Activated CD8-positive, alpha-beta T cell treated with anti-CD3 and anti-CD28 coated beads, Interleukin-2, amount 10 ng/mL, durations not matched to agents 7 days and 5 days (primary cell): ENCODE measurements around the gene SMIM36. TPM values are rescaled to one million over a fixed set of nuclear protein-coding genes. Genes with fewer than 3 reads are reported as not detected.

Source experiments
- ATAC-seq: fragments of 150-1000 bp; cut with Tn5 transposase; one replicate; pipeline ENCODE4 v1.10.0; 2021; ENCODE audit warnings: moderate library complexity
- CTCF ChIA-PET: fragments of 350-600 bp; sonication (Branson Sonifier 250); formaldehyde crosslinking; loops from one replicate; lab custom pipeline; 2021; ENCODE audit warnings: antibody characterized with exemption; lab: Charles Lee
- POLR2A ChIA-PET: fragments of 350-600 bp; sonication (Branson Sonifier 250); formaldehyde crosslinking; loops from one replicate; lab custom pipeline; 2021; ENCODE audit warnings: antibody characterized with exemption; lab: Charles Lee
- DNase-seq: peaks from one replicate; pipeline ENCODE4 v3.0.0-alpha.2; 2020
- H3K27ac Mint-ChIP-seq: one replicate; pipeline ENCODE4 v1.8.0; 2021; ENCODE audit warnings: mild to moderate bottlenecking, mixed read lengths
- H3K27me3 Mint-ChIP-seq: one replicate; pipeline ENCODE4 v1.8.0; 2021; ENCODE audit warnings: low read depth, mixed read lengths
- H3K36me3 Mint-ChIP-seq: one replicate; pipeline ENCODE4 v1.8.0; 2021; ENCODE audit warnings: low read depth, mixed read lengths
- H3K4me1 Mint-ChIP-seq: one replicate; pipeline ENCODE4 v1.8.0; 2021; ENCODE audit warnings: low read depth, mixed read lengths
- H3K4me3 Mint-ChIP-seq: one replicate; pipeline ENCODE4 v1.8.0; 2021; ENCODE audit warnings: mild to moderate bottlenecking, mixed read lengths
- H3K9me3 Mint-ChIP-seq: one replicate; pipeline ENCODE4 v1.8.0; 2022; ENCODE audit warnings: mixed read lengths; ENCODE audit not compliant: insufficient read depth
- total RNA-seq, 2 experiments: library from RNA; stranded (reverse); gene quantifications; one replicate each; pipeline ENCODE4 v1.2.3, GENCODE V29; 2021

SMIM36 gene
- not detected for total RNA-seq

DNA sequence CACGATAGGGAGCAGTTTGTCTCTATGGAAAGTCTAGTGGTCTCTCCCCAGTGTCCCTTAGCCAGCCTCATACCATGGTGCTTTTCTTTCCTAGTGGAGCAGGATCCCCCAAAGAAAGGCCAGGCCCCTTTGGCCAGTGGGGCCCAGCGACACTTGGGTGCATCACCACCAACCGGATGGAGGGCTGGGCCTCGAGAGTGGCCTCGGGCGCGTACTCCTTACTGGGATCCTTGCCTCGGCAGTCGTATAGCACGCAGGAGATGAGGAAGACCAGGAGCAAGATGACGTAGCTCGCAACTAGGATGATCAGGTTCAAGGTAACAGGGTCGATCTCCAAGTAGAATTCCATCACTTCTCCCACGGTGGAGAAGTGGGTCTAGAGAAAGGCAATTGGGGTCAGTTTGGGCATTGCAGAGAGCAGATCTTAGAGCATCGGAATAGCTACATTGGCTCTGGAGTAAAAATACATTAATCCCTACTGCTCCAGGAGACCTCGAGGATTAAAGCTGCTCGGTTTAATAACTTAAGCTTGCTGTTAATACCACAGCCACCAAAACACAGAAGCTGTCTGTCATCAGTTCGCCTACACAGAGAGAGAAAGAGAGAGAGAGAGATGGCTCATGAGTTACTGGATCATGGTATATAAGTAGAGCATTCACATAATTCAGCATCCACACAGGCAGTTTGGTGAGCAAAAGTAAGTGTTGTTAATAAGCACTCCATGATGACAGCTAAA, at the start of gene SMIM36:
Gene SMIM36 (minus strand): TSS at position 467 of the 736 bp plus-strand sequence.
- ChIA-PET CTCF (interaction anchor here (0.6 to 2.3 kb wide), 2 partner anchors 10 to 155 kb away, joined by 3 to 8 read pairs; no protein-coding TSS in a partner anchor), POLR2A (no interaction called here)
- no peaks in the 10 kb centered on the region for H3K36me3 Mint-ChIP-seq
- H3K4me3 Mint-ChIP-seq: no peak within 1 kb of the TSS
- no peak within 1 kb of the TSS for H3K27ac Mint-ChIP-seq
- H3K9me3 Mint-ChIP-seq: no peaks in the 10 kb centered on the region
- peaks cover 6% of the 10 kb centered on the region for H3K4me1 Mint-ChIP-seq
- H3K27me3 Mint-ChIP-seq: peaks cover 13% of the 10 kb centered on the region
- DNase-seq (no peak), ATAC-seq (no peak)

DNA sequence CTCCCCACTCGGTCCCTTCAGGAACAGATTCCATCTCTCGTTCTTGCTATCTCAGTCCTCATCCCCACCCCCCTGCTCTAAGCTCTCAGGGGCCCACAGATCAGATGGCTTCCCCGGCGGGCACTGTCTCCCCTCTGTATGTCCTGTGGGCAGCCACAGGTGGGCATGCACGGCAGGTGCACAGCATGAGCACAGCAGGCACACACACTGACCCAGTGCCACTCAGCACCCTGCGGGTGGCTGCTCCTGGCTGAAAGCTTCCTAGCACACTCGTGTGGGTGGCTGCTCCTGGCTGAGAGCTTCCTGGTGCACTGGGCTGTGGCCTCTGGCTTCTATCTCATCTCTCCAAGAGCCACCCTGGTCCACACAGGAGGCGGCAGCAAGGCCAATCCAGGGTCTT, 44.5 kb upstream of the SMIM36 start:
- ATAC-seq: no peak
- H3K36me3 Mint-ChIP-seq: no peaks in the 10 kb centered on the region

DNA sequence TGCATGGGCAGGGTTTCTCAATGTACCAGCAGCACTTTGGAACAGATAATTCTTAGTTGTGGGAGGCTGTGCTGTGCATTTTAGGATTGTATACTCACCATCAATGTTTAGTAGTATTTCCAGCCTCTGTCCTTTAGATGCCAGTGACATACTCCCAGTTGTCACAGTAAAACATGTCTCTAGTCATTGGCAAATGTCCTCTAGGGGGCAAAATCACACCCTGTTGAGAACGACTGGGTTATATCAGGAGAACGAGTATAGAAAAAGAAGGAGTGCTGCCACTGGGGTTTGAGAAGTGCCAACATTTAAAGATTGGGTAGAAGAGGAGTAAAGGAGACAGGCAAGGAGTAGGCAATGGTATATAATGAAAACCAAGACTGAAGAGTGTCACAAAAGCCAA, 37.9 kb upstream of the SMIM36 start:
- Mint-ChIP-seq H3K4me1 (no peaks in the 10 kb centered on the region), H3K27ac (no peak overlapping the region), H3K4me3 (no peak overlapping the region), H3K36me3 (no peaks in the 10 kb centered on the region), H3K9me3 (no peaks in the 10 kb centered on the region), H3K27me3 (peaks cover 14% of the 10 kb centered on the region)
- POLR2A ChIA-PET: no interaction called here
- DNase-seq: no peak
- ATAC-seq: no peak
- CTCF ChIA-PET: interaction anchor here (0.9 kb wide), 1 partner anchor 53 kb away, joined by 8 read pairs; no protein-coding TSS in a partner anchor

More for the DNA sequence above, 44.5 kb upstream of the SMIM36 start:
- Mint-ChIP-seq H3K27me3 (peaks cover 8% of the 10 kb centered on the region), H3K4me3 (no peak overlapping the region), H3K9me3 (no peaks in the 10 kb centered on the region), H3K4me1 (no peaks in the 10 kb centered on the region), H3K27ac (no peak overlapping the region)
- no peak for DNase-seq
- ChIA-PET CTCF (interaction anchor here (1.2 kb wide), 1 partner anchor 29 kb away, joined by 4 read pairs; no protein-coding TSS in a partner anchor), POLR2A (no interaction called here)

DNA sequence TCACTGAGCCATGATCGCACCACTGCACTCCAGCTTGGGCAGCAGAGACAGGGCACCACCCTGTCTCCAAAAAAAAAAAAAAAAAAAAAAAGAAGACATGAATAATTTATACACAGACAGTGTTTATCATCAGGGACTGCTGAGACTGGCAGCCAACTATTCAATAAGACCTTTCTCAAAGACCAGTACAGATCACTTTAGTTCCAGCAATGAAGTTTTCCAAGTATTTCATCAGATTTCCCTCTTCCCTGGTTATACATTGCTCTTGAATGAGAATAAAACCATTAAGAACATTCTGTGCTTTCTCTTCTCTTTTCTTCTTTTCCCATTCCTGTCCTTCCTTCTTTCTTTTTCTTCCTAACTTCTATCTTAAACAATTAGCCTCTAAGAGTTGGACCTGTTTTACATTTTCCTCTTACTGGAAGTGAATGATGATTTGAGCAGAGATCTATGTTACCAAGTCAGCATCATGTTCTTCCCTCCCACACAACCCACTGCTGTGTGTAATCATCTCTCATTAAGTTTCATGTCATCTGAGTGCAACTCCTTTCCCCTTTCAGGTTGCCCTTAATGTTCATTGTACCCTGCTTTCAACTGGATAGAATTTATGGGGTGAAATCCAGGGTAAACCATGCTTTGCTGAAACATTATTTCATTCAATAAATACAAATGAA, 35.9 kb upstream of the SMIM36 start:
- no peak for DNase-seq
- no peak overlapping the region for H3K4me3 Mint-ChIP-seq
- H3K27ac Mint-ChIP-seq: no peak overlapping the region
- CTCF ChIA-PET: interaction anchor here (1.4 kb wide), 1 partner anchor 471 kb away, joined by 4 read pairs; no protein-coding TSS in a partner anchor
- H3K36me3 Mint-ChIP-seq: no peaks in the 10 kb centered on the region
- ATAC-seq: no peak
- POLR2A ChIA-PET: no interaction called here
- no peaks in the 10 kb centered on the region for H3K4me1 Mint-ChIP-seq
- H3K9me3 Mint-ChIP-seq: no peaks in the 10 kb centered on the region
- peaks cover 15% of the 10 kb centered on the region for H3K27me3 Mint-ChIP-seq

DNA sequence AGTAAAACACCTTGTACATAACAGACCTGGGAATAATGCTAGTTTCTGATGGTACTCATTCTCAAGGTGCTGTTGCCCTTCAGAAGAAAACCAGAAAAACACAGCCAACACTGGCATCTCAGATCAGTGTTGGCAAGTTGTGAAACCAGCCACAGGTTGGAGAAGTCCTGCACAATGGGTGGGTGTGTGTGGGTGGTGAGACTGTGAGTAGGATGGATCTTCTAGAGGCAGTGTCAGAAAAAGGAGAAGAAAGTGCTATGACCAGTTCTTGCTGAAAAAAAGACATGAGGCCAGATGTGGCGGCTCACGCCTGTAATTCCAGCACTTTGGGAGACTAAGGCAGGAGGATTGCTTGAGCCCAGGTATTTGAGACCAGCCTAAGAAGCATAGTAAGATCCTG, 35.2 kb upstream of the SMIM36 start:
- POLR2A ChIA-PET: no interaction called here
- no peaks in the 10 kb centered on the region for H3K9me3 Mint-ChIP-seq

DNA sequence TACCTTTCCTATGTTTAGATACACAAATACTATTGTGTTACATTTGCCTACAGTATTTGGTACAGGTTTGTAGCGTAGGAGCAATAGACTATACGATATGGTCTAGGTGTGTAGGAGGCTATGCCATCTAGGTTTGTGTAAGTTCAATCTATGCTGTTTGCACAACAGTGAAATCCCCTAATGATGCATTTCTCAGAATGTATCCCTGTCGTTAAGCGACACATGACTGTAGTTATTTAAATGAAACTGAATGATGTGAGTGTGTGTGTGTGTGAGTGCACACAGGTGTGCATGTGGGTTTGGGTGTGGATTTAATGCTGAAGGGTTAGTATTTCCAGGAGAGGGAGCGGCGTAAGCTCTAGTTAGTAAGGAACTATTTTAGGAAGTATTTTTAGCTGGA, 34.6 kb upstream of the SMIM36 start:
- H3K4me3 Mint-ChIP-seq: no peak overlapping the region
- no peak for ATAC-seq
- DNase-seq: no peak
- CTCF ChIA-PET: interaction anchor here (0.9 kb wide), 1 partner anchor 56 kb away, joined by 3 read pairs; no protein-coding TSS in a partner anchor
- POLR2A ChIA-PET: no interaction called here
- H3K9me3 Mint-ChIP-seq: no peaks in the 10 kb centered on the region
- H3K4me1 Mint-ChIP-seq: no peaks in the 10 kb centered on the region
- H3K27ac Mint-ChIP-seq: no peak overlapping the region
- peaks cover 14% of the 10 kb centered on the region for H3K27me3 Mint-ChIP-seq
- no peaks in the 10 kb centered on the region for H3K36me3 Mint-ChIP-seq

More for the DNA sequence above, 35.2 kb upstream of the SMIM36 start:
- Mint-ChIP-seq H3K36me3 (no peaks in the 10 kb centered on the region), H3K27me3 (peaks cover 15% of the 10 kb centered on the region), H3K4me1 (no peaks in the 10 kb centered on the region), H3K4me3 (no peak overlapping the region), H3K27ac (no peak overlapping the region)
- DNase-seq (no peak), ATAC-seq (no peak)
- CTCF ChIA-PET: no interaction called here

DNA sequence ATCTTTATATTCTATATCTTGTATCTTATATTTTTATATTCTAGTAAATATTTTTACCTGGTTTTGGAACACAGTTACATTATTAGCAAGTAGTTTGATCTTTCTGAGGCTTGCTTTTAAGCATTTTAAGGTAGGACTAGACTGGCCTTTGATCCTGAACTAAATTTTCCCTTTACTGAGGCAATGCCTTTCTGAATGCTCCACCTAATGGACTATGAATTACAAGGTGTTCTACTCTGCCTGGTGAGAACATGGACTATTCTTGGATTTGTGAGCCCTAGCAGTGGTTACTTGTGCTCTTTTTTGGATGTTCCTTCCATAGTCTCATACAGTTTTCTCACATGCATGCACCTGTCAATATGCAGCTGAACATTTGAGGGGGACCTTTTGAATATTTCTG, 32.5 kb upstream of the SMIM36 start:
- Mint-ChIP-seq H3K4me1 (no peaks in the 10 kb centered on the region), H3K4me3 (no peak overlapping the region), H3K36me3 (no peaks in the 10 kb centered on the region), H3K27me3 (peaks cover 9% of the 10 kb centered on the region), H3K9me3 (no peaks in the 10 kb centered on the region), H3K27ac (no peak overlapping the region)
- POLR2A ChIA-PET: interaction anchor here (0.7 kb wide), 1 partner anchor 12 kb away, joined by 3 read pairs; no protein-coding TSS in a partner anchor
- ATAC-seq (no peak), DNase-seq (no peak)
- CTCF ChIA-PET: no interaction called here

DNA sequence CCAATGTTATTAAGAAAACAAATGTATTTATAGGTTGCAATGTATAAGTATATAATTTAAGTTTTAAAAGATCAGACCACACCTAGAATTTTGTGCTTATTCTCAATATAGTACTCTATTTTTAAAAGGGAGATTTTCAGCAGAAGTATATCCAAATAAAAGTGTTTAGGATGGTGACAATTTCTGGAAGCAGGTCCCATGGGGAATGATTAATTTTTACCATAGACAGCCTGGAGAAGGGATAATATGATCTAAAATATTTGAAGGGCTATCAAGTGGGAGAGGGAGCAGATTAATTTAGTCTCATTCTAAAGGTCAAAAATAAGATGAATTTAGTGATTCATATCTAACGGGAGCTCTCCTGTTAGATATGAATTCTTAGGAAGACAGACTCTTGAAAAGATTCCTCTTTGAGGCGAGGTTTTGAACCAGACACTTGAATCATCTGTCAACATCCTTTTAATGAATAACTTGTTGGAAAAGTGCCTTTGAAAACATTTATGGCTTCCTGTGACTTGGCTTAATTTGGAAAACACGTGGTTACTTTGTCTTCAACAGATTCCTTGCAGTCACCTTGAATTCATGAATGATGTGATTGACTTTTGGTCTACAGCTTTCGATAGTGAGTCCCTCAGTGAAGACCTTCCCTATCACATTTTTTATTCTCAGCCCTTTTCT, 29.3 kb upstream of the SMIM36 start:
- H3K27me3 Mint-ChIP-seq: peaks cover 8% of the 10 kb centered on the region
- ChIA-PET CTCF (interaction anchor here (0.7 to 1.1 kb wide), 2 partner anchors 14 to 31 kb away, joined by 3 read pairs; no protein-coding TSS in a partner anchor), POLR2A (no interaction called here)
- H3K4me1 Mint-ChIP-seq: no peaks in the 10 kb centered on the region
- no peaks in the 10 kb centered on the region for H3K36me3 Mint-ChIP-seq
- DNase-seq (no peak), ATAC-seq (no peak)
- no peaks in the 10 kb centered on the region for H3K9me3 Mint-ChIP-seq
- H3K27ac Mint-ChIP-seq: no peak overlapping the region
- H3K4me3 Mint-ChIP-seq: no peak overlapping the region

DNA sequence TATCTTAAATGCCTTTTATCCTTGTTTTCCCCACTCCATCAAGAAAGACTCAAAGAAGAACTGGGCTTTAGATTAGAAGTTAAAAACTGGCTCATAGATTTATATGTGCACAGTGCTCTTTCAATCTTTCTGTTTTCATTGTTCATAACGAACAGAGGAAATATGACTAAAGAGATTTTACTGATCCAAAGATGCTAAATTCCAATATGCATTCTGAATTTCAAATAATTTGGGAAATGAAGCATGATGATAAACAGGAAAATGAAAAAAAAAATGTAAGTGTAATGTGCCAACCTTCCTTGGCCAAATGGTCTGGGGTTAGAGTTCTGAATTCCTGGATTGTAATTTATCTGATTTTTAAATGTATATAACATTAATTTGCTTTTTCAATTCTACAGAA, 25.0 kb upstream of the SMIM36 start:
- POLR2A ChIA-PET: no interaction called here
- DNase-seq (no peak), ATAC-seq (no peak)
- H3K27ac Mint-ChIP-seq: no peak overlapping the region
- H3K4me3 Mint-ChIP-seq: no peak overlapping the region
- no peaks in the 10 kb centered on the region for H3K9me3 Mint-ChIP-seq
- peaks cover 6% of the 10 kb centered on the region for H3K27me3 Mint-ChIP-seq
- no peaks in the 10 kb centered on the region for H3K36me3 Mint-ChIP-seq
- CTCF ChIA-PET: no interaction called here
- no peaks in the 10 kb centered on the region for H3K4me1 Mint-ChIP-seq

DNA sequence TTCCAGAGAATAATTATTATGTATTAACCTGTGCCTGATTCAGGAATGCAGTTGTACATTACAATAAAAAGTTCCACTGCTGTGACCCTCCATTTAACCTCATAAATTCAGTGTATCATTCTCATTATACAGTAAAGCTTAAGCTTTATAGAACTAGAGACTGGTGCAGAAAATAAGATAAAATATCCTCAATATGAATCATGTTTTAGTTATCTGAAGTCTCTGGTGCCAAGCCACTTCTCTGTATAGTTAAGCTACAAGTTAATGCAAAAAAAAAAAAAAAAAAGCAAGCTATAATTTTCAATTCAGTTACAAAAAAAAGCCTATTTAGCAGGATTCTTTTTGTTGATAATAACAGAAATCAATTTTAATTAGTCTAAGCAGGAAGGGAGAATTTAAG, 22.4 kb upstream of the SMIM36 start:
- Mint-ChIP-seq H3K36me3 (no peaks in the 10 kb centered on the region), H3K4me3 (no peak overlapping the region), H3K9me3 (no peaks in the 10 kb centered on the region), H3K27ac (no peak overlapping the region), H3K4me1 (no peaks in the 10 kb centered on the region), H3K27me3 (peaks cover 6% of the 10 kb centered on the region)
- ATAC-seq (no peak), DNase-seq (no peak)
- ChIA-PET POLR2A (no interaction called here), CTCF (interaction anchor here (0.8 to 3.4 kb wide), 6 partner anchors 9 to 184 kb away, joined by 3 to 11 read pairs (median 4); no protein-coding TSS in a partner anchor)

DNA sequence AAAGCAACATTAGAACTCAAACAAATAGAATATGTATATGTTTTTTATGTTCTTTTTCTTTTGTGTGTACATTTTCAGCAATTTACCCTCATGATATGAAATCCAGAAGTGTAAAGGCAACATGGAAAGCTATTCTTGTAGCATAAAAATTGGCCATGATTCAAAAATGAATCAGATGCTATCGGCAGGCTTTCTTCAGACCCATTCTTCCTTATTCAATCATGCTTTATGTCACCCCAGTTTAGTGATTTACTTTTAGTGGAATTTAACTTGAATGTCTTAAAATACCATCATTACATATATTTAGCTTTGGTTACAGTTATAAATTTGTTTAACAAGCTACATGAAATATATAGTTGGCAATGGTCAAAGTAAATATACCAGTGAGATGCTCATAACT, 21.4 kb upstream of the SMIM36 start:
- CTCF ChIA-PET: interaction anchor here (0.8 to 3.4 kb wide), 4 partner anchors 15 to 185 kb away, joined by 3 to 11 read pairs (median 4); no protein-coding TSS in a partner anchor
- H3K27me3 Mint-ChIP-seq: peaks cover 2% of the 10 kb centered on the region
- DNase-seq (no peak), ATAC-seq (no peak)
- no peak overlapping the region for H3K27ac Mint-ChIP-seq
- POLR2A ChIA-PET: no interaction called here
- H3K9me3 Mint-ChIP-seq: no peaks in the 10 kb centered on the region
- no peak overlapping the region for H3K4me3 Mint-ChIP-seq
- no peaks in the 10 kb centered on the region for H3K36me3 Mint-ChIP-seq
- H3K4me1 Mint-ChIP-seq: no peaks in the 10 kb centered on the region
